ENCODE measurements around the gene PHKB.

The PHKB gene

DNA sequence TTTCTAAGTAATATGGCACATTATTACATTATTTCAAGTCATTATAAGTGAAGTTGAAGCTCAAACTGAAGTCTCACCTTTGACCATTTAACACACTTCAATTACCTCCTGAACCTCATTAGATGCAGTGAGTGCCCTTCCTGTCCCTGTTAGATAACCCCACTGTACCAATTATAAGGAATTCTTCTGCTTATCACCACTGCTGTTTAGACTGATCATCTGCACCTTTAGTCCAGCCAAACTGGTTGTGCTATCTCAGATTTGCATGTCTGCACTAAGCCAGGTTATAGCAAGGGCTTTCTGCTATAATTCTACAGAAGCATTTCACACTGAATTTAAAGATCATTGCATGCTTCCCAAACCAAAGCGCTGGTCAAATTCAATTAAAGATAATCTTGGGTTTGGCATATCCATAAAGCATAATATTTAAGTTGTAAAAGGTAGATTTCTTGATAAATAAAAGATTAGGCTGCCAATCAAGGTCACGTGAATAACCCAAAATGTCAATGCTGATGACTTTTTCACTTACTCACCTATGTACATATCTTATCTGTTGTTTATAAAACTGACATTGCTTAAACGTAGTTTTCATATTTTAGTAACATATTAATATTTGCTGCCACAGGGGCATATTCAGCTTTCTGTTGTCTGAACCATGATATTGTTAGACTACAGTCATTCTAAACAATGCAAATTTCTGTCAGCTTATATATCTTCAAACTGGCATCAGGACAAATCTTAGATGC is 12.1 kb upstream of the PHKB start:
- no peak overlapping the region for H3K9ac ChIP-seq (ENCODE audit: low read depth in 1 of 2, low read length in 2 of 2)
- H3K27me3 ChIP-seq (ENCODE audit: control insufficient read depth in 2 of 2, insufficient read depth in 2 of 2, low read length in 2 of 2): no peaks in the 10 kb centered on the region
- H3K9me3 ChIP-seq (ENCODE audit: control insufficient read depth in 2 of 2, low read length in 2 of 2): no peaks in the 10 kb centered on the region
- H3K27ac ChIP-seq (ENCODE audit: low read depth in 2 of 2, low read length in 2 of 2): no peak overlapping the region
- H3K36me3 ChIP-seq (ENCODE audit: control insufficient read depth in 2 of 2, insufficient read depth in 2 of 2, low read length in 2 of 2): peaks cover 17 to 25% of the 10 kb centered on the region in 2 donors
- H3K4me1 ChIP-seq (ENCODE audit: control insufficient read depth in 2 of 2, insufficient read depth in 2 of 2, low read length in 2 of 2): no peaks in the 10 kb centered on the region
- H3K4me3 ChIP-seq (ENCODE audit: low read length in 2 of 2): no peak overlapping the region

DNA sequence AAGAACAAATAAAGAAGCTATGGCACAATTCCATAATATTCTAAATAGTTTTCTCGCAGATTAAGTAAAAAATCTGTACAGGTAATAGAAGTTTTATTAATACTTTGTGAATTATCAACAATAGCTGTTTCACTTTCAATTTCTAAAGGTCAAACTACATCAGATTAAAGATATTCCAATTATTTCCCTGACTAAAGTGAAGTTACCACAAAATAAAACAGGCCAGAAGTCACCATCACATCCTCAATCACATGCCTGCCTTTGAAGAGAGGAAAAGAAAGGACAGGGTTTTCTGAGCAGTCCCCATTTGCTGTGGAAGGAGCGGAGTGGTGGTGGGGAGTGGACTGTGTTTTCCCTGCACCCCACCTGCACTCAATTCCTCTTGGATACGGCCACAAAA is 11.3 kb upstream of the PHKB start:
- Histone ChIP-seq H3K9ac (ENCODE audit: low read depth in 1 of 2, low read length in 2 of 2) (no peak overlapping the region), H3K9me3 (ENCODE audit: control insufficient read depth in 2 of 2, low read length in 2 of 2) (no peaks in the 10 kb centered on the region), H3K27me3 (ENCODE audit: control insufficient read depth in 2 of 2, insufficient read depth in 2 of 2, low read length in 2 of 2) (no peaks in the 10 kb centered on the region), H3K4me3 (ENCODE audit: low read length in 2 of 2) (no peak overlapping the region), H3K4me1 (ENCODE audit: control insufficient read depth in 2 of 2, insufficient read depth in 2 of 2, low read length in 2 of 2) (no peaks in the 10 kb centered on the region), H3K27ac (ENCODE audit: low read depth in 2 of 2, low read length in 2 of 2) (no peak overlapping the region), H3K36me3 (ENCODE audit: control insufficient read depth in 2 of 2, insufficient read depth in 2 of 2, low read length in 2 of 2) (peaks cover 17 to 25% of the 10 kb centered on the region in 2 donors)

DNA sequence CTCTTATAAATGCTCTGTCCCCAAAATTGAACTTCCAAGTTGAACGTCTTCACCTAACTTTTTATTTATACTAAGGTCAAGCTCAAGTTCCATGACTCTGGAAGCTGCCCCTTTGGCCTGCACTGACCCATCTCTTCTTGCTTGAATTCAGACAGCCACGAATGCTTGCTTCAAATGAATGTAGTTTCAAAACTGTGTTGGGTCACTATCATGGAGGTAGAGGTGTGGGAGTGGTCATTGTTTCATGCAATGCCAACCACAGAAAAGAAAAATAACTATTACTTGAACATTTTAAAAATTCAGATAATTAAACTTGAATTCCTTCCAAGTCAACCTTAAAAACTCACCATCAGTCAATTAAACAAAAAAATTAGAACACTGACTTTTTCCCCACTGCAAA is 2.8 kb upstream of the PHKB start:
- Histone ChIP-seq H3K4me1 (ENCODE audit: control insufficient read depth in 2 of 2, insufficient read depth in 2 of 2, low read length in 2 of 2) (peaks cover 10 to 13% of the 10 kb centered on the region in 2 donors), H3K9ac (ENCODE audit: low read depth in 1 of 2, low read length in 2 of 2) (no peak overlapping the region), H3K27me3 (ENCODE audit: control insufficient read depth in 2 of 2, insufficient read depth in 2 of 2, low read length in 2 of 2) (no peaks in the 10 kb centered on the region), H3K4me3 (ENCODE audit: low read length in 2 of 2) (no peak overlapping the region), H3K27ac (ENCODE audit: low read depth in 2 of 2, low read length in 2 of 2) (no peak overlapping the region), H3K9me3 (ENCODE audit: control insufficient read depth in 2 of 2, low read length in 2 of 2) (no peaks in the 10 kb centered on the region), H3K36me3 (ENCODE audit: control insufficient read depth in 2 of 2, insufficient read depth in 2 of 2, low read length in 2 of 2) (peaks cover 2 to 5% of the 10 kb centered on the region in 2 donors)

DNA sequence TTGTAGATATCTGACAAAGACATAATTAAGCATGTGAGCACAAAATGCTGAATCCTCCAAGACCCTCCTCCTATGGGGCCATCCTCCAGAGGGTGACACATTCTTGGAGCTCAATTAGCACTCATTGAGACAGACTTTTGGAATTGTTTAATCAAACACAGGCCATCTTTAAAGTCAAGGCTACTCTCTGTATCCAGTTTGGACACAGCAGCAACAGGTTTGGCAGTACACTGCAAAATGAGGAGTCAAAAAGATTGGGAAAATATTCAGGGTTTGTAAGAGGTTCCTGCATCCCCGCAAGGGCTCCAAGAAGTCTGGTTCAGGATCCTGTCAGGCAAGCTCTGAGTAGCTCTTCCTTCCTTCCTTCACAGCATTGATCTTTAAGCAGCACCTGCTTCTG is 1.5 kb upstream of the PHKB start:
- peaks cover 13 to 14% of the 10 kb centered on the region in 2 donors for H3K4me1 ChIP-seq (ENCODE audit: control insufficient read depth in 2 of 2, insufficient read depth in 2 of 2, low read length in 2 of 2)
- H3K4me3 ChIP-seq (ENCODE audit: low read length in 2 of 2): peak overlapping the region in 1 of 2 donors; percentile 99
- no peak overlapping the region for H3K27ac ChIP-seq (ENCODE audit: low read depth in 2 of 2, low read length in 2 of 2)
- H3K27me3 ChIP-seq (ENCODE audit: control insufficient read depth in 2 of 2, insufficient read depth in 2 of 2, low read length in 2 of 2): no peaks in the 10 kb centered on the region
- peaks cover 0 to 3% of the 10 kb centered on the region in 2 donors for H3K36me3 ChIP-seq (ENCODE audit: control insufficient read depth in 2 of 2, insufficient read depth in 2 of 2, low read length in 2 of 2)
- no peaks in the 10 kb centered on the region for H3K9me3 ChIP-seq (ENCODE audit: control insufficient read depth in 2 of 2, low read length in 2 of 2)
- H3K9ac ChIP-seq (ENCODE audit: low read depth in 1 of 2, low read length in 2 of 2): no peak overlapping the region

DNA sequence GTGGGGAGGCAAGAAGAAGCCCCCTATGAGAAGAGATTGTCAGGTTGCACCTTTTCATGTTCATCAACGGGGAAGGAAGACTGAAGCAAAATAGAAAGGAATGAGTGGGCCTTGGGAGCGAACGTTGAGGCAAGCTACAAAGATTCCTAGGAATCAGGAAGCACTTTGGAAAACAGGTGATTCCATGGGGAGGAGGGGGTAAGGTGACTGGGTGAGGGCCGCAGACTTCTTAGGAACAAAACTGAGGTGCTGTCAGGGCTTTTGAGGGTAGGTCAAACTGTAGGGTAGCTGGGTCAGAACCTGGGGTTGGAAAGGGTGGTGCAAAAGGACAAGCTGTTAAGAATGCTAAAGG is 796 bp upstream of the PHKB start:
- peak overlapping the region; percentile 92 to 93 for H3K9ac ChIP-seq (ENCODE audit: low read depth in 1 of 2, low read length in 2 of 2)
- peak overlapping the region; percentile 99 for H3K4me3 ChIP-seq (ENCODE audit: low read length in 2 of 2)
- H3K27me3 ChIP-seq (ENCODE audit: control insufficient read depth in 2 of 2, insufficient read depth in 2 of 2, low read length in 2 of 2): no peaks in the 10 kb centered on the region
- peak overlapping the region; percentile 96 to 99 for H3K27ac ChIP-seq (ENCODE audit: low read depth in 2 of 2, low read length in 2 of 2)
- H3K36me3 ChIP-seq (ENCODE audit: control insufficient read depth in 2 of 2, insufficient read depth in 2 of 2, low read length in 2 of 2): peaks cover 0 to 3% of the 10 kb centered on the region in 2 donors
- H3K4me1 ChIP-seq (ENCODE audit: control insufficient read depth in 2 of 2, insufficient read depth in 2 of 2, low read length in 2 of 2): peaks cover 13 to 14% of the 10 kb centered on the region in 2 donors
- no peaks in the 10 kb centered on the region for H3K9me3 ChIP-seq (ENCODE audit: control insufficient read depth in 2 of 2, low read length in 2 of 2)

DNA sequence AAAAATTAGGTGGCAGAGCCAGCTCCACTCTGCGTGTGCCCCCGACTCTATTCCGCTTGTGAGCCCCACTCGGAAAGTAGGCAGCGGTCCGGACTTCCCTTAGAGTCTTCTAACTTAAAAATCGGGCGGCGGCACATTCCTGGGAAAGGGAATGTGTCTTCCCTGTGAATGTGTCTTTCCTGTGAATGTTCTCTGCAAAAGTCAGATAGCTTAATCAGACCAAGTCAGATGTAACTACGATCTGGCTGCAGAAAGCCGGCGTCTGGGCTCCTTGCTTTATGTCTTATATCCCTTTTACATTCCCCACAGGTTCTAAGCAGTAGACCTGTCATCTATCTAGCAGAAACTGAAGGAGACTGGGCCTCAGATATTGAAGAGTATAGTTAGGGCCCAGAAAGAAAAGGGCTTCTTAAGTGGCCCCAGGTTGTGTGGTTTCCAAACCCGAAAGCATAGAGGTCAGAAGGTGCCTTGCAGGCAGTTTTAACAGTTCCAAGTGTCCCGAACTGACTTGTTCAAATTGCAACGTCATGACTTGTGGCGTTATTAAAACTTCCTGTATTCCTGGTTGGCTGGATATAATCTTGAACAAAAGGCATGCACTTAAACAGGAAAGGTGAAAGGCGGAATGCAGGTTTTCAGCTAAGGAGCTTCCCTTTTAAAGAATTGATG is 601 bp downstream of the PHKB start:
- Histone ChIP-seq H3K27me3 (ENCODE audit: control insufficient read depth in 2 of 2, insufficient read depth in 2 of 2, low read length in 2 of 2) (no peaks in the 10 kb centered on the region), H3K36me3 (ENCODE audit: control insufficient read depth in 2 of 2, insufficient read depth in 2 of 2, low read length in 2 of 2) (peaks cover 0 to 2% of the 10 kb centered on the region in 2 donors), H3K9ac (ENCODE audit: low read depth in 1 of 2, low read length in 2 of 2) (peak overlapping the region; percentile 92 to 93), H3K4me1 (ENCODE audit: control insufficient read depth in 2 of 2, insufficient read depth in 2 of 2, low read length in 2 of 2) (peaks cover 13 to 14% of the 10 kb centered on the region in 2 donors), H3K27ac (ENCODE audit: low read depth in 2 of 2, low read length in 2 of 2) (peak overlapping the region; percentile 96 to 99), H3K4me3 (ENCODE audit: low read length in 2 of 2) (peak overlapping the region; percentile 99), H3K9me3 (ENCODE audit: control insufficient read depth in 2 of 2, low read length in 2 of 2) (no peaks in the 10 kb centered on the region)

DNA sequence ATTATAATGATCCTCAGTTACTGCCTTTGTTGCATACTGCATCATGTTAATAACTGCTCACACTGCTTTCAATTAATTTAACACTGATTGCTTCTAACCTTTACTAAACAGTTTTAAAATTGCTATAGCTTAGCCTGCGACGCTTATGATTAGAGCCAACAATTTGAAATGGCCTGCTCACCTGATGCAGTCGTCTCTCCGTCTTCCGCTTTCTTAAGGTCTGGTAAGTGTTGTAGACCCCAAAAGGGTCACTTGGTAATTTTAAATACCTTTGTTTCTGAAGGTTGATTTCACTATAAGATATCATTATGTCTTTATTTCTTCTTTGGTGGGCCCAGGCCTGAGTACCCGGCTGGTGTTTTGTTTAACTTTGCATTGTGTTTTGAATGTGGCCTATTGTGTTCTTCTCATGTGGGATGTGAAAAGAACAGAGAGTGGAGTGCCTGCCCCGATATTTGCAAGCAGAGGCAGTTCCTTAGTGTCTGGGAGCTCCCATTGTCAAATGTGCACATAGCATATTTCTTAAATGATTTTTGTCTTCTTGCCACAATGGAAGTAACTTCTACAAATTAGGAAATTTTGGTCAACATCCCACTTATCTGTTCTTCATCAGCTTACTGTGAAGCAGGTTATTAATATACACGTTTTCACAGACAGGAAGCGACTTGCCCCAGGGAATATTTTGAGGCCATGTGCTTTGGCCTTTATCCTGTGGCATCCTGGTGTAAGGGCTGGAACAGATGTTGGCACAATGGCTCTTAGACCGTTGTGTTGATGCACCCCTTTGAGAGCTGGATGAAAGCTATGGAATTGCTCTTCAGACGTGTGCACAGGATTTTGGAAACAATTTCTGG is 2.9 kb downstream of the PHKB start:
- H3K4me3 ChIP-seq (ENCODE audit: low read length in 2 of 2): no peak overlapping the region
- no peak overlapping the region for H3K9ac ChIP-seq (ENCODE audit: low read depth in 1 of 2, low read length in 2 of 2)
- H3K27ac ChIP-seq (ENCODE audit: low read depth in 2 of 2, low read length in 2 of 2): no peak overlapping the region
- H3K4me1 ChIP-seq (ENCODE audit: control insufficient read depth in 2 of 2, insufficient read depth in 2 of 2, low read length in 2 of 2): peaks cover 13 to 14% of the 10 kb centered on the region in 2 donors
- no peaks in the 10 kb centered on the region for H3K9me3 ChIP-seq (ENCODE audit: control insufficient read depth in 2 of 2, low read length in 2 of 2)
- H3K36me3 ChIP-seq (ENCODE audit: control insufficient read depth in 2 of 2, insufficient read depth in 2 of 2, low read length in 2 of 2): peaks cover 2 to 4% of the 10 kb centered on the region in 2 donors
- no peaks in the 10 kb centered on the region for H3K27me3 ChIP-seq (ENCODE audit: control insufficient read depth in 2 of 2, insufficient read depth in 2 of 2, low read length in 2 of 2)

DNA sequence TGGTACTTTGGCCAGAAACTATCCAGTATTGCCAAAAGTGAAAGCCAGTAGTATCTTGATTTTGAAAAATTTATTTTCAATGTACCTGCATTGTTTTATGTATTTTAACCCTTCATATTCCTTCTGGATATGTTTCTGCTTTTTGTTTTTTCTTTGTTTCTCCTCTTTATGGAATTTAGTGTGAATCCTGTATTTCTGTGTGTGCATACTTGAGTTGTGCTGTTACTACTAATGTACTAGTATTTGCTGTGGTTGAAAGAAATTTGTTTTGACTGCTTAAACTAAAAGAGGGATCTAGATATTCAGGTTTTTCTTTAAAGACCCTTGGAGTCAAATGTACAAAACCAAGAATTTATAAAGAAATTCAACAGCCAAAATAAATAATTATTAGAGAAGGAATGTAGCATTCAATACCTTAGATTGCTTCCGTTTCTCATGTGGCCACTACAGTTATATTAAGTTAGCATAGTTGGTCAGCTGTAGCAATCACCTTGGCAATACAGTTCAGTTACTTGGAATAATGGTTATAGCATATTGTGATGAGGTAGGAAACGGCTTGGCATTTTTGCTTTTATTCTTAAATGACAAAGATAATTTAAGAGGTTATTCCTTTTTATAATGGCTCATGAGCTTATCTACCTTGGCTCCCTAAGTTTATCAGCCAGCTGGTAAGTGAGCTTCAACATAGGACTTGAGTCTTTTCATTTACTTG is 4.9 kb downstream of the PHKB start:
- no peak overlapping the region for H3K27ac ChIP-seq (ENCODE audit: low read depth in 2 of 2, low read length in 2 of 2)

DNA sequence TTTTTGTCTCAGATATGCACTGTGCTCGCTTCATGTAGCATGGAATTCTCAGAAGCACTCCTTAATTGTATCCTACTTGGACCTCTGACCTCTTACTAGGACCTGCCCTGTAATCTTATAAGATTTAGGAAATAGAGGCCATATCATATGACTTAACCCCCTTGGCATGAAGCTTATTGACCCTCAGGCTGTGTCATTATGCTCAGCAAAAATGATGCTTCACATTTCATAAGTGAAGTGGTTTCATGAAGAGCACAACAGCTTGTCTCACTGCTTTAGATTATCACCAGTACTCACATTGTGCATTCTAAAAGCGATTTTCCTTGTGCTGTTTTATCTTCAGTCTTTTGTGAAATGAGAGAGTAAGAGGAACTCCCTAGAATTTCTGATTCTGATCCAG is 6.4 kb downstream of the PHKB start:
- Histone ChIP-seq H3K27me3 (ENCODE audit: control insufficient read depth in 2 of 2, insufficient read depth in 2 of 2, low read length in 2 of 2) (no peaks in the 10 kb centered on the region), H3K27ac (ENCODE audit: low read depth in 2 of 2, low read length in 2 of 2) (no peak overlapping the region), H3K4me3 (ENCODE audit: low read length in 2 of 2) (no peak overlapping the region), H3K9ac (ENCODE audit: low read depth in 1 of 2, low read length in 2 of 2) (no peak overlapping the region), H3K36me3 (ENCODE audit: control insufficient read depth in 2 of 2, insufficient read depth in 2 of 2, low read length in 2 of 2) (peaks cover 2 to 4% of the 10 kb centered on the region in 2 donors), H3K4me1 (ENCODE audit: control insufficient read depth in 2 of 2, insufficient read depth in 2 of 2, low read length in 2 of 2) (peaks cover 0 to 4% of the 10 kb centered on the region in 2 donors), H3K9me3 (ENCODE audit: control insufficient read depth in 2 of 2, low read length in 2 of 2) (no peaks in the 10 kb centered on the region)

More for the DNA sequence above, 4.9 kb downstream of the PHKB start:
- Histone ChIP-seq H3K9me3 (ENCODE audit: control insufficient read depth in 2 of 2, low read length in 2 of 2) (no peaks in the 10 kb centered on the region), H3K4me3 (ENCODE audit: low read length in 2 of 2) (no peak overlapping the region), H3K36me3 (ENCODE audit: control insufficient read depth in 2 of 2, insufficient read depth in 2 of 2, low read length in 2 of 2) (peaks cover 2 to 4% of the 10 kb centered on the region in 2 donors), H3K9ac (ENCODE audit: low read depth in 1 of 2, low read length in 2 of 2) (no peak overlapping the region), H3K4me1 (ENCODE audit: control insufficient read depth in 2 of 2, insufficient read depth in 2 of 2, low read length in 2 of 2) (peaks cover 3 to 4% of the 10 kb centered on the region in 2 donors), H3K27me3 (ENCODE audit: control insufficient read depth in 2 of 2, insufficient read depth in 2 of 2, low read length in 2 of 2) (no peaks in the 10 kb centered on the region)
